ENCODE measurements around the gene HPCAL4. TPM values are rescaled to one million over a fixed set of nuclear protein-coding genes. Genes with fewer than 3 reads are reported as not detected.
A peak's percentile ranks its signal among the peaks of the same experiment; 100 is the strongest.

Gene HPCAL4
- total and polyA plus RNA-seq, 10 of the 15 experiments (the other 5 are each of a cell fraction or from before 2014, with no cell fraction given) = 0.05 to 0.18 (median 0.06) TPM; not detected in 5

GRCh38 chr1:39738622-39739366 lies 47.6 kb upstream of the HPCAL4 start, which contains the start of gene PPIE:
Gene PPIE (plus strand): TSS chr1:39738882. CDS start chr1:39738901, 19 bp downstream.
- H2AFZ ChIP-seq (ENCODE audit: control insufficient read depth, low read depth, low read length) = peak within 1 kb of the TSS; percentile 96
- peak within 1 kb of the TSS; percentile 99 for H3K4me3 ChIP-seq
- ATAC-seq (peak; percentile 99), FAIRE-seq (peak; percentile 92), DNase-seq (ENCODE audit: low read depth, low spot score) (peak; percentile 70)
- peak within 1 kb of the TSS; percentile 71 for H3K4me2 ChIP-seq (ENCODE audit: control insufficient read depth, insufficient read depth)
- H3K9me3 ChIP-seq (replicated peaks; ENCODE audit: control insufficient read depth, insufficient read depth, low read length) = no peaks in the 10 kb centered on the region
- CTCF ChIA-PET = interaction anchor here (0.6 to 2.6 kb wide), 10 partner anchors 9 to 552 kb away, joined by 3 to 8 read pairs (median 4); no protein-coding TSS in a partner anchor
- RAD21 ChIA-PET (ENCODE audit: unreplicated experiment) = interaction anchor here (0.8 to 1.8 kb wide), 3 partner anchors 16 to 61 kb away, joined by 3 to 4 read pairs (median 4); no protein-coding TSS in a partner anchor
- H3K27me3 ChIP-seq (replicated peaks in 1 of 2; ENCODE audit: control insufficient read depth in 2 of 2, insufficient read depth in 2 of 2, low read length in 1 of 2) = no peaks in the 10 kb centered on the region
- H3K27ac ChIP-seq (ENCODE audit: control insufficient read depth, insufficient read depth) = peak within 1 kb of the TSS; percentile 79
- peaks cover 5 to 8% of the 10 kb centered on the region in 2 experiments; a peak in 3 of 4 replicates for H3K36me3 ChIP-seq (ENCODE audit: control insufficient read depth in 2 of 2, insufficient read depth in 2 of 2, low read length in 1 of 2)
- in situ Hi-C loops (cut with MboI) (no loop called here), intact Hi-C loops (cut with micrococcal nuclease; ENCODE audit: unreplicated experiment) (no loop called here)
- WGBS (ENCODE audit: insufficient coverage, insufficient replicate concordance, low lambda C conversion rate, missing lambda C conversion rate) = 2% methylated on average over 52 of the region's 52 CpGs
- SMC1A ChIA-PET (ENCODE audit: uncharacterized antibody, unreplicated experiment) = interaction anchor here (1.0 to 2.1 kb wide), 6 partner anchors 12 to 200 kb away, joined by 3 to 10 read pairs (median 4); partner anchors contain the start of gene NT5C1A
- H3K79me2 ChIP-seq (ENCODE audit: control insufficient read depth, insufficient read depth, low read length) = peaks cover 21% of the 10 kb centered on the region
- BruUV-seq (replicated peaks) = no TSS peak
- POLR2A ChIA-PET = interaction anchor here (0.6 to 1.0 kb wide), 4 partner anchors 12 to 223 kb away, joined by 3 to 5 read pairs (median 4); no protein-coding TSS in a partner anchor
- H3K9ac ChIP-seq (ENCODE audit: control insufficient read depth, insufficient read depth, low read length) = peak within 1 kb of the TSS; percentile 86
- H3K4me1 ChIP-seq (ENCODE audit: control insufficient read depth, insufficient read depth, low read length) = peaks cover 9% of the 10 kb centered on the region
- no peaks in the 10 kb centered on the region for H4K20me1 ChIP-seq (ENCODE audit: control insufficient read depth, insufficient read depth)
- no peak for TF ChIP-seq CTCF (IDR thresholded peaks at IDR 0.05 in 2 of 3, conservative IDR thresholded peaks at IDR 0.05 in 1 of 3; ENCODE audit: control insufficient read depth in 2 of 3, extremely low read depth in 1 of 3, insufficient read depth in 1 of 3, low read depth in 3 of 3, low read length in 3 of 3)
- peak; percentile 85 for TF ChIP-seq ZBTB40 (IDR thresholded peaks at IDR 0.05; ENCODE audit: borderline replicate concordance)
- peak; percentile 40 for TF ChIP-seq NRF1 (conservative IDR thresholded peaks at IDR 0.05; ENCODE audit: low read depth, low read length)
- no peak for TF ChIP-seq FOXM1 (IDR thresholded peaks at IDR 0.05; ENCODE audit: low read depth, low read length)
- TF ChIP-seq ASH2L (IDR thresholded peaks at IDR 0.05; ENCODE audit: borderline replicate concordance, low read depth) = no peak
- no peak for TF ChIP-seq NFYA (IDR thresholded peaks at IDR 0.05; ENCODE audit: borderline replicate concordance, low read depth, low read length)
- TF ChIP-seq RUNX3 (IDR thresholded peaks at IDR 0.05; ENCODE audit: low read length) = peak; percentile 29; the same call in 1 of the 2 replicates
- peak; percentile 99 for TF ChIP-seq POLR2A (IDR thresholded peaks at IDR 0.05; ENCODE audit: low read depth, low read length)
- no peak for TF ChIP-seq MYC (IDR thresholded peaks at IDR 0.05; ENCODE audit: insufficient read depth, insufficient read length, insufficient replicate concordance, low read length, severe bottlenecking)
- TF ChIP-seq ZNF207 (IDR thresholded peaks at IDR 0.05; ENCODE audit: borderline replicate concordance) = no peak
- peak; percentile 69 for TF ChIP-seq SIN3A (IDR thresholded peaks at IDR 0.05; ENCODE audit: low read depth, low read length)
- TF ChIP-seq SUPT20H (IDR thresholded peaks at IDR 0.05; ENCODE audit: borderline replicate concordance, control insufficient read depth, low read depth, low read length) = no peak
- no peak for TF ChIP-seq CBX5 (IDR thresholded peaks at IDR 0.05; ENCODE audit: low read depth)

Measured in GM12878 (cell line).